Measurements from ENCODE around the gene L3MBTL3. TPM values are rescaled to one million over a fixed set of nuclear protein-coding genes. Genes with fewer than 3 reads are reported as not detected.

Gene L3MBTL3
- total and polyA plus RNA-seq, 2 experiments from 2014 or later = 8.7 to 11.2 TPM

- H3K27me3 Mint-ChIP-seq (ENCODE audit: insufficient read depth, low read depth, poor library complexity) = peaks cover 3% of the 10 kb centered on the region
- no peaks in the 10 kb centered on the region for H3K79me2 ChIP-seq (replicated peaks; ENCODE audit: insufficient read depth)
- H3K4me2 ChIP-seq = no peak overlapping the region
- H3K4me1 Mint-ChIP-seq = no peaks in the 10 kb centered on the region; the same call in 2 of the 3 replicates
- H3K9me3 Mint-ChIP-seq = no peaks in the 10 kb centered on the region
- H3K36me3 Mint-ChIP-seq (ENCODE audit: low read depth) = no peaks in the 10 kb centered on the region
- no peaks in the 10 kb centered on the region for H3K36me3 ChIP-seq (ENCODE audit: insufficient read depth)
- no peaks in the 10 kb centered on the region for H3K9me2 ChIP-seq (ENCODE audit: insufficient read depth)
- H3K4me1 ChIP-seq (ENCODE audit: insufficient read depth) = no peaks in the 10 kb centered on the region
- no peak for DNase-seq (ENCODE audit: low spot score)
- no peaks in the 10 kb centered on the region for H3F3A ChIP-seq (replicated peaks; ENCODE audit: low read depth)
- no peak overlapping the region for H3K4me3 Mint-ChIP-seq
- no peak for ATAC-seq
- no peak for TF ChIP-seq ZNF114 (CRISPR knock-in tag; IDR thresholded peaks at IDR 0.05)
- no peak for TF ChIP-seq CREB1 (CRISPR knock-in tag; IDR thresholded peaks at IDR 0.05; ENCODE audit: low read depth)
- no peak for TF ChIP-seq ZNF462 (CRISPR knock-in tag; IDR thresholded peaks at IDR 0.05)
- TF ChIP-seq ZNF331 (CRISPR knock-in tag; IDR thresholded peaks at IDR 0.05; ENCODE audit: low read depth) = no peak
- TF ChIP-seq REST (IDR thresholded peaks at IDR 0.05; ENCODE audit: unreplicated experiment) = no peak
- TF ChIP-seq EZH2 (IDR thresholded peaks at IDR 0.05; ENCODE audit: low read depth, unreplicated experiment) = no peak
- TF ChIP-seq NANOG (IDR thresholded peaks at IDR 0.05; ENCODE audit: borderline replicate concordance) = no peak
- TF ChIP-seq CTCF (conservative IDR thresholded peaks at IDR 0.05; ENCODE audit: low read depth in 2 of 2) = no peak
- TF ChIP-seq STAT1 (IDR thresholded peaks at IDR 0.05; ENCODE audit: unreplicated experiment) = no peak
- no peak for TF ChIP-seq EZH2phosphoT487 (IDR thresholded peaks at IDR 0.05; ENCODE audit: unreplicated experiment)
- no peak for TF ChIP-seq ETS1 (IDR thresholded peaks at IDR 0.05)
- TF ChIP-seq POLR2AphosphoS5 (IDR thresholded peaks at IDR 0.05; ENCODE audit: low read depth) = no peak
- no peak overlapping the region for H2AFZ ChIP-seq
- H3K4me3 ChIP-seq = no peak overlapping the region
- no peak overlapping the region for H3K27ac ChIP-seq (ENCODE audit: low read depth)
- no peak overlapping the region for H3K27ac Mint-ChIP-seq
- H4K20me1 ChIP-seq (replicated peaks; ENCODE audit: insufficient read depth) = no peaks in the 10 kb centered on the region
- H3K27me3 ChIP-seq (ENCODE audit: insufficient read depth) = no peaks in the 10 kb centered on the region
These were observed 97.9 kb downstream of the L3MBTL3 start for GRCh38 chr6:130116273-130116672.

Measured in GM23338 (cell line).